ENCODE results near the gene CYGB. TPM values are rescaled to one million over a fixed set of nuclear protein-coding genes. Genes with fewer than 3 reads are reported as not detected.
"Not testable (repeated sequence)": the region's sequence is repeated elsewhere in the genome, so short reads cannot be mapped to it uniquely, and the experiment has no call there.

CYGB gene
- total RNA-seq, 1 donor from 2014 or later = 10.0 TPM

GRCh38 chr17:76536511-76537287, 810 bp downstream of the CYGB start:
- Mint-ChIP-seq H3K27ac (no peak overlapping the region), H3K27me3 (peaks cover 48% of the 10 kb centered on the region), H3K4me1 (ENCODE audit: unreplicated experiment) (peaks cover 35% of the 10 kb centered on the region), H3K4me3 (peak overlapping the region; percentile 69), H3K9me3 (no peaks in the 10 kb centered on the region), H3K36me3 (no peaks in the 10 kb centered on the region)
- no peak for TF ChIP-seq CTCF (conservative IDR thresholded peaks at IDR 0.05)
- DNase-seq (ENCODE audit: extremely low spot score, unreplicated experiment) = no peak

- Mint-ChIP-seq H3K4me3 (peak overlapping the region; percentile 57), H3K9me3 (no peaks in the 10 kb centered on the region), H3K27ac (no peak overlapping the region), H3K4me1 (ENCODE audit: unreplicated experiment) (peaks cover 32% of the 10 kb centered on the region), H3K27me3 (peaks cover 47% of the 10 kb centered on the region), H3K36me3 (no peaks in the 10 kb centered on the region)
- DNase-seq (ENCODE audit: extremely low spot score, unreplicated experiment) = no peak
- TF ChIP-seq CTCF (conservative IDR thresholded peaks at IDR 0.05) = no peak
Observed at GRCh38 chr17:76535788-76536510, 1.6 kb downstream of the CYGB start.

GRCh38 chr17:76534831-76535732, 2.4 kb downstream of the CYGB start:
- Mint-ChIP-seq H3K27ac (no peak overlapping the region), H3K4me3 (peak overlapping the region; percentile 44), H3K36me3 (no peaks in the 10 kb centered on the region), H3K27me3 (peaks cover 42% of the 10 kb centered on the region), H3K4me1 (ENCODE audit: unreplicated experiment) (peaks cover 29% of the 10 kb centered on the region), H3K9me3 (no peaks in the 10 kb centered on the region)
- no peak for DNase-seq (ENCODE audit: extremely low spot score, unreplicated experiment)
- no peak for TF ChIP-seq CTCF (conservative IDR thresholded peaks at IDR 0.05)

- not testable (repeated sequence) for H3K36me3 Mint-ChIP-seq; DNase-seq (ENCODE audit: extremely low spot score, unreplicated experiment); H3K4me3 Mint-ChIP-seq; H3K27ac Mint-ChIP-seq; H3K9me3 Mint-ChIP-seq
- Mint-ChIP-seq H3K4me1 (ENCODE audit: unreplicated experiment) (peaks cover 28% of the 10 kb centered on the region), H3K27me3 (peaks cover 33% of the 10 kb centered on the region)
Observed at GRCh38 chr17:76533640-76534359, 3.7 kb downstream of the CYGB start.

GRCh38 chr17:76532072-76532651, 5.3 kb downstream of the CYGB start:
- Mint-ChIP-seq H3K36me3 (no peaks in the 10 kb centered on the region), H3K27me3 (peaks cover 27% of the 10 kb centered on the region), H3K27ac (peak overlapping the region; percentile 75), H3K9me3 (no peaks in the 10 kb centered on the region), H3K4me1 (ENCODE audit: unreplicated experiment) (peaks cover 30% of the 10 kb centered on the region), H3K4me3 (peak overlapping the region; percentile 15)
- no peak for TF ChIP-seq CTCF (conservative IDR thresholded peaks at IDR 0.05)
- no peak for DNase-seq (ENCODE audit: extremely low spot score, unreplicated experiment)

Measured in type B pancreatic cell (in vitro differentiated cells).